ENCODE measurements around the gene EDC4.
"Not testable (repeated sequence)": the region's sequence is repeated elsewhere in the genome, so short reads cannot be mapped to it uniquely, and the experiment has no call there.

The EDC4 gene, protein sequence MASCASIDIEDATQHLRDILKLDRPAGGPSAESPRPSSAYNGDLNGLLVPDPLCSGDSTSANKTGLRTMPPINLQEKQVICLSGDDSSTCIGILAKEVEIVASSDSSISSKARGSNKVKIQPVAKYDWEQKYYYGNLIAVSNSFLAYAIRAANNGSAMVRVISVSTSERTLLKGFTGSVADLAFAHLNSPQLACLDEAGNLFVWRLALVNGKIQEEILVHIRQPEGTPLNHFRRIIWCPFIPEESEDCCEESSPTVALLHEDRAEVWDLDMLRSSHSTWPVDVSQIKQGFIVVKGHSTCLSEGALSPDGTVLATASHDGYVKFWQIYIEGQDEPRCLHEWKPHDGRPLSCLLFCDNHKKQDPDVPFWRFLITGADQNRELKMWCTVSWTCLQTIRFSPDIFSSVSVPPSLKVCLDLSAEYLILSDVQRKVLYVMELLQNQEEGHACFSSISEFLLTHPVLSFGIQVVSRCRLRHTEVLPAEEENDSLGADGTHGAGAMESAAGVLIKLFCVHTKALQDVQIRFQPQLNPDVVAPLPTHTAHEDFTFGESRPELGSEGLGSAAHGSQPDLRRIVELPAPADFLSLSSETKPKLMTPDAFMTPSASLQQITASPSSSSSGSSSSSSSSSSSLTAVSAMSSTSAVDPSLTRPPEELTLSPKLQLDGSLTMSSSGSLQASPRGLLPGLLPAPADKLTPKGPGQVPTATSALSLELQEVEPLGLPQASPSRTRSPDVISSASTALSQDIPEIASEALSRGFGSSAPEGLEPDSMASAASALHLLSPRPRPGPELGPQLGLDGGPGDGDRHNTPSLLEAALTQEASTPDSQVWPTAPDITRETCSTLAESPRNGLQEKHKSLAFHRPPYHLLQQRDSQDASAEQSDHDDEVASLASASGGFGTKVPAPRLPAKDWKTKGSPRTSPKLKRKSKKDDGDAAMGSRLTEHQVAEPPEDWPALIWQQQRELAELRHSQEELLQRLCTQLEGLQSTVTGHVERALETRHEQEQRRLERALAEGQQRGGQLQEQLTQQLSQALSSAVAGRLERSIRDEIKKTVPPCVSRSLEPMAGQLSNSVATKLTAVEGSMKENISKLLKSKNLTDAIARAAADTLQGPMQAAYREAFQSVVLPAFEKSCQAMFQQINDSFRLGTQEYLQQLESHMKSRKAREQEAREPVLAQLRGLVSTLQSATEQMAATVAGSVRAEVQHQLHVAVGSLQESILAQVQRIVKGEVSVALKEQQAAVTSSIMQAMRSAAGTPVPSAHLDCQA (N-terminal part only)

DNA sequence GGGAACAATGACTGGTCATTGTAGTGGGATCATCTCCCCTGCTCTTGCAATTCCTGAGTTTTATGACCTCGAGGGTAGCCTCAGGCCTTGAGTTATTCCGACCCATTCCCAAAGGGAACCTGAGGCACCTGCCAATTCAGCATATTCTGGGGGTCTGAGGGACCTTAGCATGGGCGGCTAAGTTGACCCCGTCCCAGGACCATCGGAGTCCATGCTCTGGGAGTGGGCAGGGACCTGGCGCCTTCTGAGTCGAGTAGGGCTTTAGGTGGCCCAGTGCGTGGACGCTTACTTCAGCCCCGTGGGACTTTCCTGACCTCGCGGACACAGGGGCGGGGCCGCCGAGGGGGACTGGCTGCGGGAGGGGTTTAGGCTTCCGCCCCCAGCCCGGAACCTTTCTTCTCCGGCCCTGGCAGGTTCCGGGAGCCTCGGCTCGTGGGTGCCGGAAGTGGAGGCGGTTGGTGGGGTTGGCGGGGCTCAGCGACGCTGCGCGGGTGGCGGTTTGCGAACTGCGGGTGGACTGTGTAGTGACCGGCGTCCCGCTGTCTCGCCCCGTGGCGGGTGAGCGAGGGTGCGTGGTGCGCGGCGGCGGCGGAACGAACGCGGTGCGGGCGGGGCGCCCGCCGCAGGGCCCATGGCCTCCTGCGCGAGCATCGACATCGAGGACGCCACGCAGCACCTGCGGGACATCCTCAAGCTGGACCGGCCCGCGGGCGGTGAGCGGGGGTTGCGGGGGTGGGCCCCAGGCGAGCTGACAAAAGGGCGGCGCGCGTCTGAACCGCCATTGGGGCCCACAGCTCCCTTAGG lies at the start of gene EDC4:
TSS of gene EDC4 (plus strand) at position 422 of the 804 bp plus-strand sequence. CDS start at position 632, 210 bp downstream.
- no peak for DNase-seq

- no peak for DNase-seq
These were observed 47.7 kb upstream of the EDC4 start for GRCh38 chr16:67825119-67825518.

DNA sequence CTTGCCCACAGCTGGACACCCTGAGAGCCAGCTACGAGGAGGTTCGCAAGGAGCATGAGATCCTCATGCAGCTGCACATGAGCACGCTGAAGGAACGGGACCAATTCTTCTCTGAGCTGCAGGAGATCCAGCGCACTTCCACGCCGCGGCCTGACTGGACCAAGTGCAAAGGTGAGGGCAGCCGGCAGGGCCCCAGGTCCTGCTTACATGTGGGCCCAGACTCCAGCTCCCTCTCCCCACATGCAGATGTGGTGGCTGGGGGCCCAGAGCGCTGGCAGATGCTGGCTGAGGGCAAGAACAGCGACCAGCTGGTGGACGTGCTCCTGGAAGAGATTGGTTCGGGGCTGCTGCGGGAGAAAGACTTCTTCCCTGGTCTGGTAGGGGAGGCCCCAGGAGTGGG lies 46.9 kb upstream of the EDC4 start:
- DNase-seq: no peak

GRCh38 chr16:67828651-67829050 lies 44.2 kb upstream of the EDC4 start:
- no peak for DNase-seq

- no peak for DNase-seq
These were observed 39.8 kb upstream of the EDC4 start for GRCh38 chr16:67833030-67833414.

DNA sequence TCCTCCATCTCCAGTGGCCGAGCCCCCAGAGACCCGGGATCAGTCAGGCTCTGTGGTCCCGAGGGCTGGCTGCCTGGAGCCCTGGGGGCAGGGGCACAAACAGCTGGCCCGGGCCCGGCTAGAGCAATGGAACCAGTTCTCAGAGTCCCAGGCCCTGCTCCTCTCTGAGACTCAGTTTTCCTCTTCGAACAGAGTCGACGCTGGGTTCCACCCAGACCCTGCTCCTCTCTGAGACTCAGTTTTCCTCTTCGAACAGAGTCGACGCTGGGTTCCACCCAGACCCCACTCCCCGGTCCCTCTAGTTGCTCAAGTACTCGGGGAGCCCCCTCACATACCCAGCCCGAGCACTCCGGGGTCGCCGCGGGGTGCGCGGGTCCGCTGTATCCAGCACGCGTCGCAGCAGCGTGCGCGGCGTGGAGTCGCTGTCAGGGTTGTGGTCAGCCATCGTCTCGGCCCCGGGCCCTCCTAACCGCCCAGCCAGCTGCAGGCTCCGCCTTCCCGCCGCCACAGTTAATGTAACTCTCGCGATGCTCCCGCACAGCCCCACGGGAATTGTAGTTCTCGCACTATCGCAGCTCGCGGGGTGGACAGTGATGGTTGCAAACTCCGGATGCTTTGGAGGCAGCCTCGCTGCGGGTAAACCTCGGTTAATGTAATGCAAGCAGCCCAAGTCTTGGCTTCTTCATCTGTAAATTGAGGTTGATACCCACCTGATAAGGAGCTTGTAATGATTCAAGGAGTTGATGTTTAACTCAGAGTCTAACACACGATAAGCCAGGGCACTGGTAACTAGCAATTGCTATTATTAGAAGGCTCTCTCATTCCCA lies 39.2 kb upstream of the EDC4 start:
- DNase-seq: peak; percentile 28

GRCh38 chr16:67834242-67834614 lies 38.6 kb upstream of the EDC4 start:
- no peak for DNase-seq

GRCh38 chr16:67837190-67837589 lies 35.7 kb upstream of the EDC4 start:
- DNase-seq: not testable (repeated sequence)

GRCh38 chr16:67837811-67838210 lies 35.0 kb upstream of the EDC4 start:
- no peak for DNase-seq

DNA sequence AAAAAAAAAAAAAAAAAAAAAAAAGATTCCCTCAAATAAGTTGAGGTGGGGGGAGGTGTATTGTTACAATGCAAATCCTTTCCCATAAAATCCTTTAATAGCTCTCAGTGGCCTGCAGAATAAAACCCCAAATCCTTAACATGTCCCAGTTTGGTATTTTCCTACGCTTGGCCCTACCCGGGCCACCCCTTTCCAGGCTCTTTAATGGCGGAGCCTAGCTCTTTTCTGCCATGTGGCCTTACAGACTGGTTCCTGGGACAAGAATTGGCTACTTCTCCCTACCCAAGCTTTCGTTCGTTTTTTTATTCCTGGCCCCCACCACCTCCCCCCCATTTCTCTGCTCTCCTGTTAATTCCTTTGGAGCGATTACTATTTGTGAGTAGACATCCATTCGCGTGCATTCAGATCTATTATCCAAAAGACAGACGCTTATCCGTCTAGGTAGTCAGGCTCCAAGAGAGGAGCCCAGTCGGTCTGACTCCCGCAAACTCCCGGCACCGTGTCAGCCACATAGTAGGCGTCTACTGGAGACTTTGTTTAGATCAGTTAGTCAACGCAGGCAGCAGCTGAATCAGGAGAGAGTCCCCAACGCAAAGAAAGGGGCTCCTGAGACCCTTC lies 31.5 kb upstream of the EDC4 start:
- no peak for DNase-seq

DNA sequence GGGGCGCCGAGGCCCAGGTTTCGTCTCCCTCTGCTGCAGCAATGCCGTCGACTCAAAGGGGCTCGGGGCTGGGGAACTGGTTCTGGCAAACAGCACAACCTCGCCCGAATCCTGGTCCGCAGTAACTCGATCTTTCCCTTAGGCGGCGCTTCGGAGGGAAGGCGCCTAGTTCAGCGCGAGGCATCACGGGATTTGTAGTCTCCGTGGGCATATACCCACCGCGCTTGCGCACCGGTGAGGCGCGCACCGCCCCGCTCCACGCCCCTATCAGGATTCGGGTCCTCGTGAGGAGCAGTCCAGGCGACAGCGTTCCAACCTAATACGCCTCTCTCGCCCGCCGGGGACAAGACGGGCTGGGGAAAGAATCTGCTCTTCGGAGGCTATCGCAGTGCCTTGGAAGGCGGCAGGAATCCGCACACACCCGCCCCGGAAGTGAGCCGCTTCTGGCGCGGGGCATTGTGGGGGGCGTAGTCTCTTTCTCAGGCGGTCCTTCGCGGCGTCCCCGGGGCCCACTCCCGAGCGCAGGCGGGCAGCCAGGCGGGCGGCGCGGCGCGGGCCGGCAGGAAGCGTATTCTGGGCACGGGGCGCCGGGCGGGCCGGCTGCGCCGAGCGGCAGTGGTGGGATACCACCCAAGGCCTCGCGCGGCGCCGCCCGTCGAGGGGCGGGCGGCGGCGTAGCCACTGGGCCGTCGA lies 30.9 kb upstream of the EDC4 start, which contains the start of gene THAP11:
TSS of gene THAP11 (plus strand) at position 505 of the 693 bp plus-strand sequence. CDS start 235 bp downstream, outside the sequence.
- peak; percentile 68 for DNase-seq

DNA sequence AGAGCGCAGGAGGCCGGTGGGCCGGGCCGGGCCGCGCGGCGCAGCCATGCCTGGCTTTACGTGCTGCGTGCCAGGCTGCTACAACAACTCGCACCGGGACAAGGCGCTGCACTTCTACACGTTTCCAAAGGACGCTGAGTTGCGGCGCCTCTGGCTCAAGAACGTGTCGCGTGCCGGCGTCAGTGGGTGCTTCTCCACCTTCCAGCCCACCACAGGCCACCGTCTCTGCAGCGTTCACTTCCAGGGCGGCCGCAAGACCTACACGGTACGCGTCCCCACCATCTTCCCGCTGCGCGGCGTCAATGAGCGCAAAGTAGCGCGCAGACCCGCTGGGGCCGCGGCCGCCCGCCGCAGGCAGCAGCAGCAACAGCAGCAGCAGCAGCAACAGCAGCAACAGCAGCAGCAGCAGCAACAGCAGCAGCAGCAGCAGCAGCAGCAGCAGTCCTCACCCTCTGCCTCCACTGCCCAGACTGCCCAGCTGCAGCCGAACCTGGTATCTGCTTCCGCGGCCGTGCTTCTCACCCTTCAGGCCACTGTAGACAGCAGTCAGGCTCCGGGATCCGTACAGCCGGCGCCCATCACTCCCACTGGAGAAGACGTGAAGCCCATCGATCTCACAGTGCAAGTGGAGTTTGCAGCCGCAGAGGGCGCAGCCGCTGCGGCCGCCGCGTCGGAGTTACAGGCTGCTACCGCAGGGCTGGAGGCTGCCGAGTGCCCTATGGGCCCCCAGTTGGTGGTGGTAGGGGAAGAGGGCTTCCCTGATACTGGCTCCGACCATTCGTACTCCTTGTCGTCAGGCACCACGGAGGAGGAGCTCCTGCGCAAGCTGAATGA lies 30.1 kb upstream of the EDC4 start:
- no peak for DNase-seq

GRCh38 chr16:67843343-67843765 lies 29.5 kb upstream of the EDC4 start:
- DNase-seq: no peak

DNA sequence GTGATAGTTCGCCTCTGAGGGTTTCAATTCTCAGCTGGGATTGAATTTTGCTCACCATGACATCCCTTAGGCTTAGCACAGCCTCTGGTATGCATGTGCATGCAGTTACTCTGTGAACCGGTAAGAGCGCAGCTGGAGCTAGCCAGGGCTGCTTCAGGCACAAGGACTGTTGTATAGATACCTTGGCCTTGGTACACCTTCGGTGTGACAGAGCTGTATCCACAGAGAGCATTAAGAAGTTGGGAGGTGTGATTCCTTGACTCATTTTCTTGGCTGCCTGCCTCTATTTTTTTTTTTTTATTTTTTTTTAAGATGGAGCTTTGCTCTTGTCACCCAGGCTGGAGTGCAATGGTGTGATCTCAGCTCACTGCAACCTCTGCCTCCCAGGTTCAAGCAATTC lies 28.4 kb upstream of the EDC4 start:
- no peak for DNase-seq

GRCh38 chr16:67845291-67846062 lies 27.4 kb upstream of the EDC4 start:
- no peak for DNase-seq

DNA sequence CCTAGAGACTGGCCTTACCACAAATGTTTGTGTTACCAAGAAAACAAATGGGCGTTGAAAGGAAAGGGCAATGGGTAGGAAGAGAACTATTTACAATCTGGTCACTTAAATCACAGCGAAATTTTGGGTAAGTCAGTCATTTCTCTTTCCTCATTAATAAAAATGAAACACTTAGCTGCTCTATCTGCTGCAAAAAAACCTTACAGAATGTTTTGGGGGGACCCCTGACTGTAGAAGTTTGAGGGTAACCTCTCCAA lies 26.9 kb upstream of the EDC4 start:
- DNase-seq: no peak

DNA sequence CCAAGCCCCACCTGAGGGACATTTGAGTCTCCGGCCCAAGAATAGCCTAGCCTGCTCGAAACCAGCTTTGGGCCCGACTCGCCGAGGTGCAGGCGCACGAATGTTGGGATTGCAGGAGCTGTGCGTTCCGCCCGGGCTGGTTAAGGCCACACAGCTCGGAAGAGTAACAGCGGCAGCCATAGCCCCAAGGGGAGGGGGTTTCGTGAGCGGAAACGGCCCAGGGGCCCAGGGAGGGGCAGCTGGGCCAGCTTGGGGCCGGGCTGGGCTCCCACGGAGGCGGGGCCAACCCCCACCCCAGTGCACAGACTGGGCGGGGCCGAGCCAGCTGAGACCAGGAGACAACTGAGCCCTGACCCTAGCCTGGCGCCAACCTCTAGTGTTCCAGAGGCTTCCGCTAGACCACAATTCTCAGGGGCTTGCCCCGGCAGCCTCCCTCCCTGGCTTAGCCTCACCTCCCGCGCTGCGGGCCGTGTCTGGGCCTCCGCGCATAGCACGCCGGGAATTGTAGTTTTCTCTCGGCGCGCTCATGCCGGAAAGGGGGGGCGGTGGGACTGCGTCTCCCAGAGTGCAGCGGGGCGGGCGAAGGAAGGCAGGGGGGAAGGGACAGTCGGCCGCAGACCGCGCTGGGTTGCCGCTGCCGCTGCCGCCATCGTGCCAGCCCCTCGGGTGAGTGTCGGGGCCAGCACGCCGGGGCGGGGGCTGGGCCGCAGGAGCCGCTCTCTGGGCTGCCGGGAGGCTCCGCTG lies 26.4 kb upstream of the EDC4 start, which contains the start of gene NUTF2:
TSS of gene NUTF2 (plus strand) at position 614 of the 744 bp plus-strand sequence. CDS start 18,198 bp downstream, outside the sequence.
- DNase-seq: peak; percentile 77

All from NCI-H2081 treated with DMSO at 0.1 percent for 48 hours (cell line).